Activated CD8-positive, alpha-beta T cell treated with anti-CD3 and anti-CD28 coated beads, Interleukin-2, amount 10 ng/mL, durations not matched to agents 7 days and 5 days (primary cell): ENCODE data around the gene SRSF5. TPM values are rescaled to one million over a fixed set of nuclear protein-coding genes. Genes with fewer than 3 reads are reported as not detected.
"Not testable (repeated sequence)": the region's sequence is repeated elsewhere in the genome, so short reads cannot be mapped to it uniquely, and the experiment has no call there.

ENCODE experiments used
- ATAC-seq: fragments of 150-1000 bp; cut with Tn5 transposase; one replicate; pipeline ENCODE4 v1.10.0; 2021; ENCODE audit warnings: moderate library complexity
- CTCF ChIA-PET: fragments of 350-600 bp; sonication (Branson Sonifier 250); formaldehyde crosslinking; loops from one replicate; lab custom pipeline; 2021; ENCODE audit warnings: antibody characterized with exemption; lab: Charles Lee
- POLR2A ChIA-PET: fragments of 350-600 bp; sonication (Branson Sonifier 250); formaldehyde crosslinking; loops from one replicate; lab custom pipeline; 2021; ENCODE audit warnings: antibody characterized with exemption; lab: Charles Lee
- DNase-seq: peaks from one replicate; pipeline ENCODE4 v3.0.0-alpha.2; 2020
- H3K27ac Mint-ChIP-seq: one replicate; pipeline ENCODE4 v1.8.0; 2021; ENCODE audit warnings: mild to moderate bottlenecking, mixed read lengths
- H3K27me3 Mint-ChIP-seq: one replicate; pipeline ENCODE4 v1.8.0; 2021; ENCODE audit warnings: low read depth, mixed read lengths
- H3K36me3 Mint-ChIP-seq: one replicate; pipeline ENCODE4 v1.8.0; 2021; ENCODE audit warnings: low read depth, mixed read lengths
- H3K4me1 Mint-ChIP-seq: one replicate; pipeline ENCODE4 v1.8.0; 2021; ENCODE audit warnings: low read depth, mixed read lengths
- H3K4me3 Mint-ChIP-seq: one replicate; pipeline ENCODE4 v1.8.0; 2021; ENCODE audit warnings: mild to moderate bottlenecking, mixed read lengths
- H3K9me3 Mint-ChIP-seq: one replicate; pipeline ENCODE4 v1.8.0; 2022; ENCODE audit warnings: mixed read lengths; ENCODE audit not compliant: insufficient read depth
- total RNA-seq, 2 experiments: library from RNA; stranded (reverse); gene quantifications; one replicate each; pipeline ENCODE4 v1.2.3, GENCODE V29; 2021

SRSF5 gene
- total RNA-seq, 2 experiments from 2014 or later: 283 to 301 TPM

- Mint-ChIP-seq H3K9me3 (no peaks in the 10 kb centered on the region), H3K27ac (no peak overlapping the region), H3K4me1 (no peaks in the 10 kb centered on the region), H3K36me3 (no peaks in the 10 kb centered on the region), H3K4me3 (no peak overlapping the region), H3K27me3 (peaks cover 22% of the 10 kb centered on the region)
- DNase-seq (no peak), ATAC-seq (no peak)
- CTCF ChIA-PET: interaction anchor here (1.0 to 2.6 kb wide), 2 partner anchors 9 to 219 kb away, joined by 3 to 10 read pairs; no protein-coding TSS in a partner anchor
- POLR2A ChIA-PET: no interaction called here
Measured at GRCh38 chr14:69808919-69809808, 42.2 kb downstream of the SRSF5 start.

- no peaks in the 10 kb centered on the region for H3K4me1 Mint-ChIP-seq
- CTCF ChIA-PET: interaction anchor here (1.4 kb wide), 1 partner anchor 7 kb away, joined by 4 read pairs; no protein-coding TSS in a partner anchor
- H3K27me3 Mint-ChIP-seq: peaks cover 9% of the 10 kb centered on the region
- H3K9me3 Mint-ChIP-seq: no peaks in the 10 kb centered on the region
- POLR2A ChIA-PET: no interaction called here
- DNase-seq: no peak
- ATAC-seq: no peak
- no peak overlapping the region for H3K4me3 Mint-ChIP-seq
- no peak overlapping the region for H3K27ac Mint-ChIP-seq
- H3K36me3 Mint-ChIP-seq: no peaks in the 10 kb centered on the region
Measured at GRCh38 chr14:69811227-69811867, 44.4 kb downstream of the SRSF5 start.

- POLR2A ChIA-PET: no interaction called here
- Mint-ChIP-seq H3K27me3 (peaks cover 9% of the 10 kb centered on the region), H3K9me3 (no peaks in the 10 kb centered on the region), H3K27ac (no peak overlapping the region), H3K36me3 (no peaks in the 10 kb centered on the region), H3K4me3 (no peak overlapping the region), H3K4me1 (no peaks in the 10 kb centered on the region)
- DNase-seq (no peak), ATAC-seq (no peak)
- CTCF ChIA-PET: no interaction called here
Measured at GRCh38 chr14:69811868-69812252, 44.9 kb downstream of the SRSF5 start.

GRCh38 chr14:69812711-69813110 lies 45.8 kb downstream of the SRSF5 start:
- peaks cover 7% of the 10 kb centered on the region for H3K27me3 Mint-ChIP-seq
- CTCF ChIA-PET: interaction anchor here (0.8 to 2.9 kb wide), 2 partner anchors 216 to 228 kb away, joined by 5 to 10 read pairs; no protein-coding TSS in a partner anchor
- DNase-seq: no peak
- H3K4me3 Mint-ChIP-seq: no peak overlapping the region
- POLR2A ChIA-PET: no interaction called here
- no peak for ATAC-seq
- no peak overlapping the region for H3K27ac Mint-ChIP-seq
- H3K4me1 Mint-ChIP-seq: no peaks in the 10 kb centered on the region
- H3K36me3 Mint-ChIP-seq: no peaks in the 10 kb centered on the region
- H3K9me3 Mint-ChIP-seq: no peaks in the 10 kb centered on the region

- H3K27me3 Mint-ChIP-seq, POLR2A ChIA-PET, H3K4me3 Mint-ChIP-seq, H3K9me3 Mint-ChIP-seq, H3K36me3 Mint-ChIP-seq, H3K27ac Mint-ChIP-seq, H3K4me1 Mint-ChIP-seq, ATAC-seq, DNase-seq: not testable (repeated sequence)
- CTCF ChIA-PET: interaction anchor here (0.8 to 2.9 kb wide), 2 partner anchors 215 to 229 kb away, joined by 5 to 10 read pairs; no protein-coding TSS in a partner anchor
Measured at GRCh38 chr14:69813346-69813745, 46.4 kb downstream of the SRSF5 start.

- H3K36me3 Mint-ChIP-seq: no peaks in the 10 kb centered on the region
- peaks cover 7% of the 10 kb centered on the region for H3K27me3 Mint-ChIP-seq
- ATAC-seq (no peak), DNase-seq (no peak)
- ChIA-PET CTCF (interaction anchor here (2.9 kb wide), 1 partner anchor 214 kb away, joined by 10 read pairs; no protein-coding TSS in a partner anchor), POLR2A (no interaction called here)
- peaks cover 3% of the 10 kb centered on the region for H3K4me1 Mint-ChIP-seq
- no peak overlapping the region for H3K27ac Mint-ChIP-seq
- H3K4me3 Mint-ChIP-seq: no peak overlapping the region
- no peaks in the 10 kb centered on the region for H3K9me3 Mint-ChIP-seq
Measured at GRCh38 chr14:69814397-69814796, 47.5 kb downstream of the SRSF5 start.

- Mint-ChIP-seq H3K4me3 (no peak overlapping the region), H3K27ac (no peak overlapping the region), H3K4me1 (peaks cover 3% of the 10 kb centered on the region), H3K9me3 (no peaks in the 10 kb centered on the region), H3K27me3 (peaks cover 10% of the 10 kb centered on the region), H3K36me3 (no peaks in the 10 kb centered on the region)
- ATAC-seq: no peak
- DNase-seq: no peak
- POLR2A ChIA-PET: no interaction called here
- CTCF ChIA-PET: interaction anchor here (0.9 to 2.9 kb wide), 3 partner anchors 23 to 213 kb away, joined by 3 to 10 read pairs (median 9); no protein-coding TSS in a partner anchor
Measured at GRCh38 chr14:69815556-69815955, 48.6 kb downstream of the SRSF5 start.

- Mint-ChIP-seq H3K36me3 (no peaks in the 10 kb centered on the region), H3K27ac (no peak overlapping the region), H3K4me3 (no peak overlapping the region), H3K27me3 (peaks cover 11% of the 10 kb centered on the region), H3K4me1 (peaks cover 3% of the 10 kb centered on the region), H3K9me3 (no peaks in the 10 kb centered on the region)
- no peak for ATAC-seq
- CTCF ChIA-PET: interaction anchor here (1.4 kb wide), 1 partner anchor 211 kb away, joined by 9 read pairs; no protein-coding TSS in a partner anchor
- DNase-seq: no peak
- POLR2A ChIA-PET: interaction anchor here (1.7 kb wide), 1 partner anchor 49 kb away, joined by 4 read pairs; the partner anchor contains the start of gene SRSF5
Measured at GRCh38 chr14:69816216-69816615, 49.3 kb downstream of the SRSF5 start.

GRCh38 chr14:69818758-69819191 lies 51.8 kb downstream of the SRSF5 start:
- CTCF ChIA-PET: interaction anchor here (0.7 to 2.2 kb wide), 27 partner anchors 8 to 767 kb away, joined by 3 to 57 read pairs (median 4); no protein-coding TSS in a partner anchor
- Mint-ChIP-seq H3K4me1 (peaks cover 3% of the 10 kb centered on the region), H3K27ac (no peak overlapping the region), H3K27me3 (peaks cover 12% of the 10 kb centered on the region), H3K9me3 (no peaks in the 10 kb centered on the region), H3K36me3 (no peaks in the 10 kb centered on the region), H3K4me3 (no peak overlapping the region)
- ATAC-seq: peak; percentile 82
- DNase-seq: peak; percentile 75
- POLR2A ChIA-PET: interaction anchor here (0.6 kb wide), 1 partner anchor 77 kb away, joined by 3 read pairs; no protein-coding TSS in a partner anchor

GRCh38 chr14:69819607-69820006 lies 52.7 kb downstream of the SRSF5 start:
- no peak overlapping the region for H3K4me3 Mint-ChIP-seq
- no peaks in the 10 kb centered on the region for H3K9me3 Mint-ChIP-seq
- no peak overlapping the region for H3K27ac Mint-ChIP-seq
- no peak for ATAC-seq
- no peak for DNase-seq
- POLR2A ChIA-PET: no interaction called here
- peaks cover 3% of the 10 kb centered on the region for H3K4me1 Mint-ChIP-seq
- H3K27me3 Mint-ChIP-seq: peaks cover 9% of the 10 kb centered on the region
- no peaks in the 10 kb centered on the region for H3K36me3 Mint-ChIP-seq
- CTCF ChIA-PET: interaction anchor here (1.3 kb wide), 1 partner anchor 209 kb away, joined by 4 read pairs; no protein-coding TSS in a partner anchor

GRCh38 chr14:69820991-69821390 lies 54.0 kb downstream of the SRSF5 start:
- ChIA-PET POLR2A (no interaction called here), CTCF (interaction anchor here (1.3 kb wide), 1 partner anchor 207 kb away, joined by 4 read pairs; no protein-coding TSS in a partner anchor)
- Mint-ChIP-seq H3K27me3 (peaks cover 12% of the 10 kb centered on the region), H3K36me3 (no peaks in the 10 kb centered on the region), H3K4me3 (no peak overlapping the region), H3K9me3 (no peaks in the 10 kb centered on the region), H3K27ac (no peak overlapping the region), H3K4me1 (peaks cover 3% of the 10 kb centered on the region)
- DNase-seq (no peak), ATAC-seq (no peak)
